Measurements from ENCODE around the gene ATP1A1. TPM values are rescaled to one million over a fixed set of nuclear protein-coding genes. Genes with fewer than 3 reads are reported as not detected.

ATP1A1 gene
- total RNA-seq, 1 experiment from 2014 or later = 378 TPM

DNA sequence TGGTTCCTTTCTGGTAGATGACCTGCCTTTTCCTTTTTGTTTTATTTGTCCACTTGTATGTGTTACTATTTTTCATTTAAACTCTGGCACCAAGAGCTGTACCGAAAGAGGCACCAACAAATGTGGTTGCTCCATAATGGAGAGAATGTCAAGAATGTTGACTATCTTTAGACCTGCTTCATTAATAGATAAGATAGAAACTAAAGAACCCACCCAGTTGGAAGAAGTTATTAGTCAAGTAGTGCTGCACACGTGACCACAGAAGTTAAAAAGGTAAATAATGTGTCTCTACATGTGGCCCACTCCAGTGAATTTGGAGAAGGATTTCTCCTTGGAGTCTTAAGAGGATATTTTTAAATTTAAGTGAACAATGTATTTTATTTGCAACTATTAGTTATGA lies 9.3 kb downstream of the ATP1A1 start:
- CTCF ChIA-PET = interaction anchor here (0.7 to 4.5 kb wide), 5 partner anchors 8 to 243 kb away, joined by 3 to 26 read pairs (median 4); no protein-coding TSS in a partner anchor
- intact Hi-C loops (cut with micrococcal nuclease) = no loop called here
- no TSS peak for BruUV-seq (replicated peaks)
- Mint-ChIP-seq H3K4me3 (ENCODE audit: unreplicated experiment) (no peak overlapping the region), H3K4me1 (ENCODE audit: insufficient read depth, unreplicated experiment) (peaks cover 42% of the 10 kb centered on the region), H3K36me3 (ENCODE audit: insufficient read depth, unreplicated experiment) (peaks cover 73% of the 10 kb centered on the region), H3K27me3 (ENCODE audit: insufficient read depth, unreplicated experiment) (no peaks in the 10 kb centered on the region), H3K27ac (ENCODE audit: low read depth, unreplicated experiment) (no peak overlapping the region), H3K9me3 (ENCODE audit: unreplicated experiment) (no peaks in the 10 kb centered on the region)
- TF ChIP-seq, protein P1, sequence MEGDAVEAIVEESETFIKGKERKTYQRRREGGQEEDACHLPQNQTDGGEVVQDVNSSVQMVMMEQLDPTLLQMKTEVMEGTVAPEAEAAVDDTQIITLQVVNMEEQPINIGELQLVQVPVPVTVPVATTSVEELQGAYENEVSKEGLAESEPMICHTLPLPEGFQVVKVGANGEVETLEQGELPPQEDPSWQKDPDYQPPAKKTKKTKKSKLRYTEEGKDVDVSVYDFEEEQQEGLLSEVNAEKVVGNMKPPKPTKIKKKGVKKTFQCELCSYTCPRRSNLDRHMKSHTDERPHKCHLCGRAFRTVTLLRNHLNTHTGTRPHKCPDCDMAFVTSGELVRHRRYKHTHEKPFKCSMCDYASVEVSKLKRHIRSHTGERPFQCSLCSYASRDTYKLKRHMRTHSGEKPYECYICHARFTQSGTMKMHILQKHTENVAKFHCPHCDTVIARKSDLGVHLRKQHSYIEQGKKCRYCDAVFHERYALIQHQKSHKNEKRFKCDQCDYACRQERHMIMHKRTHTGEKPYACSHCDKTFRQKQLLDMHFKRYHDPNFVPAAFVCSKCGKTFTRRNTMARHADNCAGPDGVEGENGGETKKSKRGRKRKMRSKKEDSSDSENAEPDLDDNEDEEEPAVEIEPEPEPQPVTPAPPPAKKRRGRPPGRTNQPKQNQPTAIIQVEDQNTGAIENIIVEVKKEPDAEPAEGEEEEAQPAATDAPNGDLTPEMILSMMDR (IDR thresholded peaks at IDR 0.05; ENCODE audit: unreplicated experiment) = no peak
- DNase-seq (ENCODE audit: unreplicated experiment) = no peak
- POLR2A ChIA-PET = interaction anchor here (0.9 to 3.3 kb wide), 5 partner anchors 9 to 239 kb away, joined by 3 to 30 read pairs (median 4); partner anchors contain the start of gene ATP1A1

DNA sequence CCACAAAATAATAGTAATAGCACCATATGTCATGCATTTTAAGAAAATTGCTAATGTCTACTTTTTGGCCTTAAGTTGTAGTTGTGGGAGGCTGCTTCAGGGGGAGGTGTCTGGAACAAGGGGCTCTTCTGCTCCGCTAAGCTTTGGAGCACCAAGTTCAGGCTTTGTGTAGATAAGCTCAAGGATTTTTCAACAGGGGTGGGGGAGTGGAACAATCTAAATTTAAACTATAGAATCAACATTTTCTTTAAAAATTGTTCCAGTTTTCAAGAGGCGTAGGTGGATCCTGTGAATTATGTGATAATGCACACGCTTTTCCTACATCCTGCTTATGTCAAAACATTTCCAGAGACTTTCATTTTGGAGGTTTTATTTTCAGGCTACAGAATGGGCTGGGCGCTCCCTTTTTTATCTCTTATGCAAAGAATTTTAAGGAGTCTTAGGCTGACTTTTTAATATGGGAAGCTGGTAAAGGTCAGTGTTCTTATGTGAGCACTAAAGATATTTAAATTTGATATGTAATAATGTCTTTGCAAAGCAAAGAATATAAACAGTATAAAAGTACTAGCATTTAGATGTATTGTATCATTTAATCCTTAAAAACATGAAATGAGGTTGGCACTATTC lies 9.9 kb downstream of the ATP1A1 start:
- peaks cover 43% of the 10 kb centered on the region for H3K4me1 Mint-ChIP-seq (ENCODE audit: insufficient read depth, unreplicated experiment)
- H3K36me3 Mint-ChIP-seq (ENCODE audit: insufficient read depth, unreplicated experiment) = peaks cover 78% of the 10 kb centered on the region
- TF ChIP-seq, protein P1 (IDR thresholded peaks at IDR 0.05; ENCODE audit: unreplicated experiment) = no peak
- ChIA-PET CTCF (interaction anchor here (0.9 to 4.5 kb wide), 3 partner anchors 102 to 231 kb away, joined by 3 to 26 read pairs (median 7); no protein-coding TSS in a partner anchor), POLR2A (interaction anchor here (1.0 to 3.3 kb wide), 4 partner anchors 10 to 36 kb away, joined by 3 to 30 read pairs (median 4); partner anchors contain the start of gene ATP1A1)
- no peaks in the 10 kb centered on the region for H3K27me3 Mint-ChIP-seq (ENCODE audit: insufficient read depth, unreplicated experiment)
- BruUV-seq (replicated peaks) = no TSS peak
- H3K4me3 Mint-ChIP-seq (ENCODE audit: unreplicated experiment) = no peak overlapping the region
- intact Hi-C loops (cut with micrococcal nuclease) = no loop called here
- DNase-seq (ENCODE audit: unreplicated experiment) = no peak
- H3K9me3 Mint-ChIP-seq (ENCODE audit: unreplicated experiment) = no peaks in the 10 kb centered on the region
- H3K27ac Mint-ChIP-seq (ENCODE audit: low read depth, unreplicated experiment) = no peak overlapping the region

DNA sequence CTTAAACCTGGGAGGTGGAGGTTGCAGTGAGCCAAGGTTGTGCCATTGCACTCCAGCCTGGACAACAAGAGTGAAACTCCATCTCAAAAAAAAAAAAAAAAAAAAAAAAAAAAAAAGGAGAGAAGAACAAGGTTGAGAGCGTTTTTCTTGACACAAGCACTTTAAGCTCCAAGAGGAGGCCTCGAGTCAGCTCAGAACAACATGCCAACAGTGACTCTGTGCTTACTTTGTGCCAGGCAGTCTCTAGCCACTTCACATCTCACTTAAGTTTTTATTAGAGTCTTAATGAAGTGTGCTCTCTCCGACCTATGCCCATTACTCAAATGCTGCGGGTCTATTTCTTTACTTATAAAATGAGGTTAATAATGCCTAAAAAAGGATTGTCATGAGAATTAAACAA lies 13.0 kb downstream of the ATP1A1 start:
- DNase-seq (ENCODE audit: unreplicated experiment) = no peak
- Mint-ChIP-seq H3K4me3 (ENCODE audit: unreplicated experiment) (no peak overlapping the region), H3K4me1 (ENCODE audit: insufficient read depth, unreplicated experiment) (peaks cover 42% of the 10 kb centered on the region), H3K9me3 (ENCODE audit: unreplicated experiment) (no peaks in the 10 kb centered on the region), H3K27me3 (ENCODE audit: insufficient read depth, unreplicated experiment) (no peaks in the 10 kb centered on the region), H3K27ac (ENCODE audit: low read depth, unreplicated experiment) (no peak overlapping the region), H3K36me3 (ENCODE audit: insufficient read depth, unreplicated experiment) (peaks cover 94% of the 10 kb centered on the region)
- TF ChIP-seq, protein P1 (IDR thresholded peaks at IDR 0.05; ENCODE audit: unreplicated experiment) = no peak
- POLR2A ChIA-PET = interaction anchor here (1.0 to 1.7 kb wide), 4 partner anchors 8 to 14 kb away, joined by 3 to 8 read pairs (median 3); no protein-coding TSS in a partner anchor
- intact Hi-C loops (cut with micrococcal nuclease) = no loop called here
- BruUV-seq (replicated peaks) = no TSS peak
- CTCF ChIA-PET = interaction anchor here (0.8 to 2.0 kb wide), 6 partner anchors 9 to 247 kb away, joined by 3 to 11 read pairs (median 4); no protein-coding TSS in a partner anchor

DNA sequence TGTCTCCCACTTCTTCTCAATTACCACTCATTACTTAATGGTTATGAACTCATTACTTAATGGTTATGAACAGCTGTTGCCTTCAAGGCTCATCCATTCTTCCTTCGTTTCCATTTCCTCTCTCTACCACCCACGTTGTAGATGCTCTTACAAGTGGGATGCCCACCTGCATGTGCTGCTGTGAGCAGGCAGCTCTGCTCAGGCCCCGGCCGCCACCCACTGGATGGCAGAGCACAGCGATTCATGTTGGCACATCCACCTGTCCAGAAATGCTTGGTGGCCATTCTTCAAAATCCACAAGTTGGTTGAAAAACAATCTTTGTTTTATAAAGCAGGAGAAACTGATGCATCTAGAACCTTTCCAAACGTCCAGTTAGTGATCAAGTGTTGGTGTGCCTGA lies 14.5 kb downstream of the ATP1A1 start:
- Mint-ChIP-seq H3K9me3 (ENCODE audit: unreplicated experiment) (no peaks in the 10 kb centered on the region), H3K36me3 (ENCODE audit: insufficient read depth, unreplicated experiment) (peaks cover 94% of the 10 kb centered on the region), H3K27ac (ENCODE audit: low read depth, unreplicated experiment) (peak overlapping the region; percentile 75), H3K27me3 (ENCODE audit: insufficient read depth, unreplicated experiment) (no peaks in the 10 kb centered on the region), H3K4me3 (ENCODE audit: unreplicated experiment) (no peak overlapping the region), H3K4me1 (ENCODE audit: insufficient read depth, unreplicated experiment) (peaks cover 38% of the 10 kb centered on the region)
- TF ChIP-seq, protein P1 (IDR thresholded peaks at IDR 0.05; ENCODE audit: unreplicated experiment) = no peak
- POLR2A ChIA-PET = interaction anchor here (0.6 to 2.2 kb wide), 4 partner anchors 12 to 97 kb away, joined by 3 to 5 read pairs (median 4); no protein-coding TSS in a partner anchor
- intact Hi-C loops (cut with micrococcal nuclease) = no loop called here
- DNase-seq (ENCODE audit: unreplicated experiment) = no peak
- CTCF ChIA-PET = interaction anchor here (1.2 to 2.0 kb wide), 4 partner anchors 97 to 249 kb away, joined by 3 to 5 read pairs (median 4); no protein-coding TSS in a partner anchor
- no TSS peak for BruUV-seq (replicated peaks)
